Neural cell (in vitro differentiated cells): ENCODE data around the gene TTPAL. TPM values are rescaled to one million over a fixed set of nuclear protein-coding genes. Genes with fewer than 3 reads are reported as not detected.

Source experiments
- H2AFZ ChIP-seq: fragments of 200-600, 300-800 bp; sonication (generic), shearing (Covaris generic); 2 replicates; pipeline ENCODE4 v1.6.0; 2014; ENCODE audit warnings: low read depth, mild to moderate bottlenecking, antibody characterized with exemption, low read length, moderate library complexity
- H3F3A ChIP-seq: fragments of 200-600 bp; shearing (Covaris generic); 2 replicates; pipeline ENCODE4 v1.6.1; 2016; ENCODE audit warnings: mild to moderate bottlenecking, moderate library complexity, mixed read lengths, antibody characterized with exemption, low read length; ENCODE audit not compliant: insufficient read depth, poor library complexity, severe bottlenecking
- H3K27ac ChIP-seq: fragments of 200-600, 300-800 bp; sonication (generic), shearing (Covaris generic); 2 replicates; pipeline ENCODE4 v1.5.1; 2014; ENCODE audit warnings: mild to moderate bottlenecking, low read length, moderate library complexity
- H3K27me3 ChIP-seq: fragments of 300-800, 200-600 bp; sonication (generic), shearing (Covaris generic); 2 replicates; pipeline ENCODE4 v1.6.0; 2014; ENCODE audit warnings: mild to moderate bottlenecking, low read depth, low read length, moderate library complexity; ENCODE audit not compliant: insufficient read depth
- H3K36me3 ChIP-seq: fragments of 300-800, 200-600 bp; sonication (generic), shearing (Covaris generic); 2 replicates; pipeline ENCODE4 v1.5.1; 2014; ENCODE audit warnings: mild to moderate bottlenecking, antibody characterized with exemption, low read length, moderate library complexity; ENCODE audit not compliant: insufficient read depth
- H3K4me2 ChIP-seq: fragments of 300-800, 200-600 bp; sonication (generic), shearing (Covaris generic); 2 replicates; pipeline ENCODE4 v1.6.0; 2014; ENCODE audit warnings: mild to moderate bottlenecking, low read length
- H3K4me3 ChIP-seq: fragments of 300-800, 200-600 bp; sonication (generic), shearing (Covaris generic); 2 replicates; pipeline ENCODE4 v1.5.1; 2014; ENCODE audit warnings: mild to moderate bottlenecking, low read length, moderate library complexity
- H3K79me2 ChIP-seq: fragments of 200-600 bp; shearing (Covaris generic); replicated peaks from 2 replicates; pipeline ENCODE4 v1.6.0; 2014; ENCODE audit warnings: mild to moderate bottlenecking, low read length, moderate library complexity; ENCODE audit not compliant: insufficient read depth
- H3K9ac ChIP-seq: fragments of 300-800, 200-600 bp; sonication (generic), shearing (Covaris generic); 2 replicates; pipeline ENCODE4 v1.6.1; 2016; ENCODE audit warnings: mild to moderate bottlenecking, low read length, mixed read lengths
- H3K9me2 ChIP-seq: fragments of 200-600 bp; shearing (Covaris generic); 2 replicates; pipeline ENCODE4 v1.6.1; 2016; ENCODE audit warnings: mild to moderate bottlenecking, low read length, mixed read lengths; ENCODE audit not compliant: insufficient read depth
- H3K9me3 ChIP-seq: fragments of 200-600, 300-800 bp; sonication (generic), shearing (Covaris generic); 2 replicates; pipeline ENCODE4 v1.6.1; 2016; ENCODE audit warnings: mild to moderate bottlenecking, mixed run types, low read length, moderate library complexity, mixed read lengths
- H4K20me1 ChIP-seq: fragments of 200-600 bp; shearing (Covaris generic); 2 replicates; pipeline ENCODE4 v1.6.1; 2016; ENCODE audit warnings: mild to moderate bottlenecking, mixed run types; ENCODE audit not compliant: insufficient read depth
- EP300 ChIP-seq: fragments of 450-650 bp; conservative IDR thresholded peaks from 2 replicates; pipeline ENCODE4 v1.6.1; 2014; ENCODE audit warnings: antibody characterized with exemption, mild to moderate bottlenecking, moderate library complexity; ENCODE audit not compliant: poor library complexity, severe bottlenecking
- EZH2 ChIP-seq: fragments of 200-600, 300-800 bp; shearing (Covaris generic), sonication (generic); IDR thresholded peaks from 2 replicates; pipeline ENCODE4 v1.6.1; 2014; ENCODE audit warnings: antibody characterized with exemption, low read length, borderline replicate concordance, mild to moderate bottlenecking; ENCODE audit not compliant: insufficient read depth, poor library complexity, severe bottlenecking
- MXI1 ChIP-seq: fragments of 450-650 bp; conservative IDR thresholded peaks from 2 replicates; pipeline ENCODE4 v1.6.1; 2014; ENCODE audit warnings: antibody characterized with exemption, mild to moderate bottlenecking; ENCODE audit not compliant: poor library complexity, severe bottlenecking
- POLR2AphosphoS5 ChIP-seq: IDR thresholded peaks from 2 replicates; pipeline ENCODE4 v1.6.1; 2012
- RAD21 ChIP-seq: fragments of 450-650 bp; conservative IDR thresholded peaks from 2 replicates; pipeline ENCODE4 v1.6.1; 2014; ENCODE audit warnings: antibody characterized with exemption, mild to moderate bottlenecking, moderate library complexity
- SMC3 ChIP-seq: fragments of 450-650 bp; conservative IDR thresholded peaks from 2 replicates; pipeline ENCODE4 v1.6.1; 2014; ENCODE audit warnings: antibody characterized with exemption, mild to moderate bottlenecking, moderate library complexity; ENCODE audit not compliant: poor library complexity
- TAF1 ChIP-seq: IDR thresholded peaks from 2 replicates; pipeline ENCODE4 v1.6.1; 2012; ENCODE audit warnings: low read depth
- polyA plus RNA-seq: library from polyadenylated mRNA; depleted of rRNA; stranded (reverse); fragments of >200 nt; gene quantifications from 2 replicates; pipeline ENCODE4 v1.2.3, GENCODE V29; 2014
- TF ChIP-seq, protein P1 (sequence below): fragments of 450-650 bp; IDR thresholded peaks from 2 replicates; pipeline ENCODE4 v1.5.1; 2014; ENCODE audit warnings: antibody characterized with exemption, mild to moderate bottlenecking, moderate library complexity; ENCODE audit not compliant: poor library complexity, severe bottlenecking
- TF ChIP-seq, protein P2 (sequence below): IDR thresholded peaks from 2 replicates; pipeline ENCODE4 v1.6.1; 2012; ENCODE audit warnings: borderline replicate concordance

The TTPAL gene
- polyA plus RNA-seq, 1 donor from 2014 or later = 11.2 TPM

DNA sequence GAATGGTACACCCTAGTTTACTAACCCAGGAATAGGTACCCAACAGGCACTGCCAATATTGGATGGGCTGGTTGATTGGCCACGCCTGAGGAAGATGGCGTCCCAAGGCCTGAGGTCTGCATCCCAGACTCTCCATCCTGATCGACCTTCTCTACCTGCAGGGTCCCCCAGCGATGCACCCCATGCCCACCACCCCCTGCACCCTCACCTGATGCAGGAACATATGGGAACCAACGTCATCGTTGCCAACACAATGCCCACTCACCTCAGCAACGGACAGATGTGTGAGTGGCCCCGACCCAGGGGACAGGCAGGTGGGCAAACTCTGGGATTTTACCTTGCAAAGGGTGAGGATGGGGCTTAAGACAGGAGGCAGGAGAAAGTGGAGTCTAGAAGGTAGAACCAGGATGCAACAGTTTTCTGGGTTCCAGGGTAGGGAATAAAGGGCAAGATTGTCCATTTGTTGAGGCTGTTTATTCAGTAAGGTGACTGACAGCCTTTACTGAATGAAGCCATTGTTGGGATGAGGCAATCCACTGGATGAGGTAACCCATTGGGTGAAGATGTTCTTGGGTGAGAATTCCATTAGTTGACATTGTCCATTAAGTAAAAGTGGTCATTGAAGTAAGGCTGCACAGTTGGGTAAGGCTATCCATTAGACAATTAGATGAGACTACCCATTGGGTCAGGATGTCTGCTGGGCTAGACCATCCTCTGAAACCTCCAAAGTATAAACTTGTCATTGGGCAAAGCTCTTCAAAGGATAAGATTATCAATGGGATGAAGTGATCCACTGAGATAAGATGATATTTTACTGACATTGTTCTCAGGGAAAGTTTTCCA lies 47.3 kb upstream of the TTPAL start:
- Histone ChIP-seq H3F3A (no peaks in the 10 kb centered on the region), H3K27me3 (no peaks in the 10 kb centered on the region), H4K20me1 (no peaks in the 10 kb centered on the region), H3K9me2 (no peaks in the 10 kb centered on the region), H3K36me3 (no peaks in the 10 kb centered on the region), H3K27ac (no peak overlapping the region), H3K79me2 (no peaks in the 10 kb centered on the region), H3K4me3 (no peak overlapping the region), H2AFZ (no peak overlapping the region), H3K9ac (no peak overlapping the region), H3K9me3 (no peaks in the 10 kb centered on the region), H3K4me2 (no peak overlapping the region)
- no peak for TF ChIP-seq SMC3
- TF ChIP-seq RAD21 = no peak
- TF ChIP-seq, protein P1, sequence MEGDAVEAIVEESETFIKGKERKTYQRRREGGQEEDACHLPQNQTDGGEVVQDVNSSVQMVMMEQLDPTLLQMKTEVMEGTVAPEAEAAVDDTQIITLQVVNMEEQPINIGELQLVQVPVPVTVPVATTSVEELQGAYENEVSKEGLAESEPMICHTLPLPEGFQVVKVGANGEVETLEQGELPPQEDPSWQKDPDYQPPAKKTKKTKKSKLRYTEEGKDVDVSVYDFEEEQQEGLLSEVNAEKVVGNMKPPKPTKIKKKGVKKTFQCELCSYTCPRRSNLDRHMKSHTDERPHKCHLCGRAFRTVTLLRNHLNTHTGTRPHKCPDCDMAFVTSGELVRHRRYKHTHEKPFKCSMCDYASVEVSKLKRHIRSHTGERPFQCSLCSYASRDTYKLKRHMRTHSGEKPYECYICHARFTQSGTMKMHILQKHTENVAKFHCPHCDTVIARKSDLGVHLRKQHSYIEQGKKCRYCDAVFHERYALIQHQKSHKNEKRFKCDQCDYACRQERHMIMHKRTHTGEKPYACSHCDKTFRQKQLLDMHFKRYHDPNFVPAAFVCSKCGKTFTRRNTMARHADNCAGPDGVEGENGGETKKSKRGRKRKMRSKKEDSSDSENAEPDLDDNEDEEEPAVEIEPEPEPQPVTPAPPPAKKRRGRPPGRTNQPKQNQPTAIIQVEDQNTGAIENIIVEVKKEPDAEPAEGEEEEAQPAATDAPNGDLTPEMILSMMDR = no peak
- TF ChIP-seq POLR2AphosphoS5 = no peak
- TF ChIP-seq EZH2 = no peak
- no peak for TF ChIP-seq MXI1
- TF ChIP-seq, protein P2, sequence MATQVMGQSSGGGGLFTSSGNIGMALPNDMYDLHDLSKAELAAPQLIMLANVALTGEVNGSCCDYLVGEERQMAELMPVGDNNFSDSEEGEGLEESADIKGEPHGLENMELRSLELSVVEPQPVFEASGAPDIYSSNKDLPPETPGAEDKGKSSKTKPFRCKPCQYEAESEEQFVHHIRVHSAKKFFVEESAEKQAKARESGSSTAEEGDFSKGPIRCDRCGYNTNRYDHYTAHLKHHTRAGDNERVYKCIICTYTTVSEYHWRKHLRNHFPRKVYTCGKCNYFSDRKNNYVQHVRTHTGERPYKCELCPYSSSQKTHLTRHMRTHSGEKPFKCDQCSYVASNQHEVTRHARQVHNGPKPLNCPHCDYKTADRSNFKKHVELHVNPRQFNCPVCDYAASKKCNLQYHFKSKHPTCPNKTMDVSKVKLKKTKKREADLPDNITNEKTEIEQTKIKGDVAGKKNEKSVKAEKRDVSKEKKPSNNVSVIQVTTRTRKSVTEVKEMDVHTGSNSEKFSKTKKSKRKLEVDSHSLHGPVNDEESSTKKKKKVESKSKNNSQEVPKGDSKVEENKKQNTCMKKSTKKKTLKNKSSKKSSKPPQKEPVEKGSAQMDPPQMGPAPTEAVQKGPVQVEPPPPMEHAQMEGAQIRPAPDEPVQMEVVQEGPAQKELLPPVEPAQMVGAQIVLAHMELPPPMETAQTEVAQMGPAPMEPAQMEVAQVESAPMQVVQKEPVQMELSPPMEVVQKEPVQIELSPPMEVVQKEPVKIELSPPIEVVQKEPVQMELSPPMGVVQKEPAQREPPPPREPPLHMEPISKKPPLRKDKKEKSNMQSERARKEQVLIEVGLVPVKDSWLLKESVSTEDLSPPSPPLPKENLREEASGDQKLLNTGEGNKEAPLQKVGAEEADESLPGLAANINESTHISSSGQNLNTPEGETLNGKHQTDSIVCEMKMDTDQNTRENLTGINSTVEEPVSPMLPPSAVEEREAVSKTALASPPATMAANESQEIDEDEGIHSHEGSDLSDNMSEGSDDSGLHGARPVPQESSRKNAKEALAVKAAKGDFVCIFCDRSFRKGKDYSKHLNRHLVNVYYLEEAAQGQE = no peak
- no peak for TF ChIP-seq TAF1
- TF ChIP-seq EP300 = no peak

DNA sequence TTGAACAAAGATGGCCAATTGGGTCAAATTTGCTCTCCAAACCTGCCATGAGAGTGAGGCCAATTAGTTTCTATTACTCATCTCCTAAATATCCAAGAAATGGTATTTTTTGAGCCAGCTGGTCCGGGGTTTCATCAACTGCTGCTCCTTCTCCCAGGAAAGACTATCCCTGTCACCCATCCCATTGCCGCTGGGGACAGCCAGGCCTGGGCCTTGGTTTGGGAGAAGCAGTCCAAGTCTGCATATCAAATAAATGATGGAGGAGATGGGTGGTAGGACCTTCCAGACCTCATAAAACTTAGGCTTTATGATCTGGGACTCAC lies 46.7 kb upstream of the TTPAL start:
- no peaks in the 10 kb centered on the region for H3K9me3 ChIP-seq
- H3F3A ChIP-seq = no peaks in the 10 kb centered on the region
- no peaks in the 10 kb centered on the region for H3K36me3 ChIP-seq
- no peak overlapping the region for H3K27ac ChIP-seq
- H3K9ac ChIP-seq = no peak overlapping the region
- no peaks in the 10 kb centered on the region for H3K9me2 ChIP-seq
- H2AFZ ChIP-seq = no peak overlapping the region
- no peaks in the 10 kb centered on the region for H4K20me1 ChIP-seq
- no peak overlapping the region for H3K4me2 ChIP-seq
- TF ChIP-seq TAF1 (no peak), POLR2AphosphoS5 (no peak), EP300 (no peak), MXI1 (no peak), EZH2 (no peak), RAD21 (no peak)
- TF ChIP-seq, protein P1 = no peak
- TF ChIP-seq, protein P2 = no peak
- H3K27me3 ChIP-seq = no peaks in the 10 kb centered on the region
- no peak overlapping the region for H3K4me3 ChIP-seq
- no peaks in the 10 kb centered on the region for H3K79me2 ChIP-seq
